B cell (primary cell): ENCODE data around the gene HIRA.

Experiments
- EZH2 ChIP-seq: IDR thresholded peaks from 2 replicates; pipeline ENCODE4 v1.6.1; 2012; ENCODE audit warnings: borderline replicate concordance, low read depth, mild to moderate bottlenecking, moderate library complexity, low read length; ENCODE audit not compliant: insufficient read depth, poor library complexity, severe bottlenecking
- TF ChIP-seq, protein P1 (sequence below): fragments of 200-600 bp; IDR thresholded peaks from one replicate; pipeline ENCODE4 v1.8.0; 2022; ENCODE audit warnings: antibody characterized with exemption, mild to moderate bottlenecking

DNA sequence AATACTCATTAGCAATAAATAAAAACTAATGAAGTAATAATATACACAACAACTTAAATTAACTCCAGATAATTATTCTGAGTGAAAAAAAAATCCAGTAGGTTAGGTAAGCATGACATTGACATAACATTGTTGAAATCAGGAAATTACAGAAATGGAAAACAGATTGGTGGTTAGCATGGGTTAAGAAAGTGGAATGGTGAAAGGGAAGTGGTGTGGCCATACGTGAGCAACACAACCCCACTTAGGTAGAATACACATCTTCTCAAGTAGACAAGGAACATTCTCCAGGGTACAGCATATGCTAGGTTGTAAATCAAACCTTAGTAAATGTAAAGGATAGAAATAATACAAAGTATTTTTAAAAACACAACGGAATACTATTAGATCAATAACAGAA, 109.8 kb downstream of the HIRA start:
- TF ChIP-seq, protein P1, sequence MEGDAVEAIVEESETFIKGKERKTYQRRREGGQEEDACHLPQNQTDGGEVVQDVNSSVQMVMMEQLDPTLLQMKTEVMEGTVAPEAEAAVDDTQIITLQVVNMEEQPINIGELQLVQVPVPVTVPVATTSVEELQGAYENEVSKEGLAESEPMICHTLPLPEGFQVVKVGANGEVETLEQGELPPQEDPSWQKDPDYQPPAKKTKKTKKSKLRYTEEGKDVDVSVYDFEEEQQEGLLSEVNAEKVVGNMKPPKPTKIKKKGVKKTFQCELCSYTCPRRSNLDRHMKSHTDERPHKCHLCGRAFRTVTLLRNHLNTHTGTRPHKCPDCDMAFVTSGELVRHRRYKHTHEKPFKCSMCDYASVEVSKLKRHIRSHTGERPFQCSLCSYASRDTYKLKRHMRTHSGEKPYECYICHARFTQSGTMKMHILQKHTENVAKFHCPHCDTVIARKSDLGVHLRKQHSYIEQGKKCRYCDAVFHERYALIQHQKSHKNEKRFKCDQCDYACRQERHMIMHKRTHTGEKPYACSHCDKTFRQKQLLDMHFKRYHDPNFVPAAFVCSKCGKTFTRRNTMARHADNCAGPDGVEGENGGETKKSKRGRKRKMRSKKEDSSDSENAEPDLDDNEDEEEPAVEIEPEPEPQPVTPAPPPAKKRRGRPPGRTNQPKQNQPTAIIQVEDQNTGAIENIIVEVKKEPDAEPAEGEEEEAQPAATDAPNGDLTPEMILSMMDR = no peak
- TF ChIP-seq EZH2 = no peak
